ENCODE data around the gene ZNF565. TPM values are rescaled to one million over a fixed set of nuclear protein-coding genes. Genes with fewer than 3 reads are reported as not detected.
A peak's percentile ranks its signal among the peaks of the same experiment; 100 is the strongest.

ZNF565 gene
- total RNA-seq (2016; rRNA removed; fragmentation: Illumina TruSeq; extraction: Trizol) = 5.2 and 6.0 TPM in 2 replicates
- 2.6 and 3.3 TPM in 2 replicates for total RNA-seq (2016; cell fraction: cytosol; rRNA removed; fragmentation: Illumina TruSeq; extraction: Trizol; ENCODE audit: low read depth)
- total RNA-seq (2016; cell fraction: insoluble cytoplasmic fraction; rRNA removed; fragmentation: Illumina TruSeq; extraction: Trizol) = 5.1 and 5.7 TPM in 2 replicates
- 3.8 and 4.2 TPM in 2 replicates for total RNA-seq (2016; cell fraction: membrane; rRNA removed; fragmentation: Illumina TruSeq; extraction: Trizol)
- total RNA-seq (2016; cell fraction: nucleus; rRNA removed; fragmentation: Illumina TruSeq; extraction: Trizol) = 3.8 and 5.4 TPM in 2 replicates
- polyA plus RNA-seq (2011; rRNA removed) = 1.8 and 2.1 TPM in 2 replicates
- polyA plus RNA-seq (2011; cell fraction: cytosol; rRNA removed) = 0.95 and 1.4 TPM in 2 replicates
- 2.5 and 3.3 TPM in 2 replicates for polyA plus RNA-seq (2011; cell fraction: nucleus; rRNA removed)
- 2.3 and 2.4 TPM in 2 replicates for polyA plus RNA-seq (2012)
- 0.63 and 0.91 TPM in 2 replicates for polyA plus RNA-seq (2016; cell fraction: cytosol; fragmentation: Illumina TruSeq; extraction: Trizol; ENCODE audit: low read depth)
- polyA plus RNA-seq (2016; cell fraction: insoluble cytoplasmic fraction; fragmentation: Illumina TruSeq; extraction: Trizol; ENCODE audit: low read depth) = 3.6 and 3.8 TPM in 2 replicates
- 1.5 and 1.6 TPM in 2 replicates for polyA plus RNA-seq (2016; cell fraction: membrane; fragmentation: Illumina TruSeq; extraction: Trizol; ENCODE audit: low read depth)
- 4.5 and 4.8 TPM in 2 replicates for polyA plus RNA-seq (2016; cell fraction: nucleus; fragmentation: Illumina TruSeq; extraction: Trizol; ENCODE audit: insufficient read depth, low read depth)
- polyA minus RNA-seq (2011; rRNA and poly(A)+ RNA removed; ENCODE audit: low replicate concordance) = 2.0 and 2.7 TPM in 2 replicates
- 1.2 and 2.2 TPM in 2 replicates for polyA minus RNA-seq (2011; cell fraction: cytosol; rRNA and poly(A)+ RNA removed)
- polyA minus RNA-seq (2011; cell fraction: nucleus; rRNA and poly(A)+ RNA removed) = 5.4 and 7.6 TPM in 2 replicates
- percentile 39 among the genes with signal in this experiment for Bru-seq, nascent RNA
- BruChase-seq, experiment 1, labeled RNA remaining after a 6-hour chase = percentile 37 among the genes with signal in this experiment
- BruChase-seq, experiment 2, labeled RNA remaining after a 2-hour chase = percentile 38 among the genes with signal in this experiment
- long read RNA-seq, experiment 1, partial matches to known transcripts = 0 of 2 reads
- long read RNA-seq, experiment 1, other reads (novel, unspliced or antisense) = 0 of 2 reads
- long read RNA-seq, experiment 2 = 0 reads

DNA sequence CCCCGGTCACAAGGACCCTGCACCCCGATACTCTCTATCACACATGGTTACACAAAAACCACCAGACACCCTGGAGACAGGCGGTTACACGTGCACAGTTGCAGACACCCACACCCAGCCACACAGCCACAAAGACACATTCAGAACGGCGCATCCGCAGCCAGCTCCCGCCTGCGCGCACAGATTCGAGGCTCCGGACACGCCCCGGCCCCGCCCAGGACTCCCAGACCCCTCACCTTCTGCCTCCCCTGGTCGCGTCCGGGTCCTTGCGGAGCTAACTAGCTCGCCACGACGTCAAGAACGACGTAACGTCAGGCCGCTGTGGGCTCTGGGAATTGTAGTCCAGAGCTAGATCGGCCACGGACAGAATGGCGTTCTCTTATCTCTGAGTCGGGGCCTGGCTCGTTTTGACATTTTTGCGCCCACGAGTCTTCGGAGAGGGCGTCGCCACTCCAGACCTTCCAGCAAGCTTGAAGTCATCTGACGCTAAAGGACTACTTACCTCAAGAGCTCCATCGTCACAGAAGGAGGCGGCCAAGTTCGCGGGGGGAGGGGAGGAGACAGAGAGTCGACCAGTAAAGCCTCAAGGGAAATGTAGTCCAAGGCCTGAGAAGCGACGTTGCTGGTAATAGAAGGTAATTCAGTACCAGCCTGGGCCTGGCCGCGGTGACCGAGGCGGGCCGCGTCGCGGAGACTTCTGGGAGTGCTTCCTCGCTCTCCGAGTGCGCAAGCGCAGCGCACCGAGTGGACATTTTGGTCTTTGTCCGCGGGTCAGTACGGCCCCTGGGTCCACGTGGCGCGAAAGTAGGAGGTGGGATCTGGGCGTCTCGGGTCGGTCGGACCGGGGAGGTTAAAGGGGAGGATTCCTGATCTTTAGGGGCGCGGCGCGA is at the start of gene ZNF565, which contains the start of gene ZNF146:
Gene ZNF565, minus strand, starts transcription at position 280 of the 890 bp plus-strand sequence. CDS start 12,680 bp downstream, outside the sequence.
Gene ZNF146, plus strand, starts transcription at position 721 of the 890 bp plus-strand sequence. CDS start 21,335 bp downstream, outside the sequence.
- H3K36me3 ChIP-seq (replicated peaks in 1 of 2; ENCODE audit: control insufficient read depth in 1 of 2, insufficient read depth in 2 of 2, low read length in 2 of 2) = peaks cover 0 to 4% of the 10 kb centered on the region in 2 experiments; a peak in 1 of 5 replicates
- peak within 1 kb of the TSS; percentile 95 for H2AFZ ChIP-seq (ENCODE audit: low read length)
- WGBS (ENCODE audit: low lambda C conversion rate) = 0% methylated on average over 32 of the region's 73 CpGs
- H3K27ac ChIP-seq (ENCODE audit: extremely low read length, insufficient read depth, low read length) = peak within 1 kb of the TSS; percentile 98
- H3K4me3 ChIP-seq (replicated peaks in 1 of 3; ENCODE audit: insufficient read depth in 1 of 3, low read depth in 2 of 3, low read length in 3 of 3) = peak within 1 kb of the TSS; percentile 78 to 97 (median 80)
- ChIA-PET CTCF (ENCODE audit: low intra/inter-chr PET ratio, low total read pairs) (no interaction called here), POLR2A (interaction anchor here (0.7 to 2.3 kb wide), 17 partner anchors 9 to 1565 kb away, joined by 3 to 33 read pairs (median 6); partner anchors contain the start of genes CAPNS1, POLR2I, TBCB and ZFP14)
- intact Hi-C loops (cut with micrococcal nuclease; ENCODE audit: unreplicated experiment) = loop anchor here (1.0 to 5.0 kb wide), 2 partner anchors 275 to 863 kb away; partner anchors contain the start of genes ZNF420 and ZNF566
- peak; percentile 96 for ATAC-seq
- peaks cover 4% of the 10 kb centered on the region for H4K20me1 ChIP-seq (ENCODE audit: insufficient read depth, low read length)
- peak within 1 kb of the TSS; percentile 99 for H3K9ac ChIP-seq (ENCODE audit: insufficient read depth, low read depth, low read length)
- peak; percentile 98 for DNase-seq (ENCODE audit: low spot score)
- peaks cover 41% of the 10 kb centered on the region for H3K4me1 ChIP-seq (ENCODE audit: insufficient read depth, low read length)
- H3K9me3 ChIP-seq (ENCODE audit: low read length) = no peaks in the 10 kb centered on the region
- peak within 1 kb of the TSS; percentile 97 for H3K4me2 ChIP-seq (ENCODE audit: low read depth, low read length)
- in situ Hi-C loops (cut with HindIII; ENCODE audit: extremely low pct_ligation_motif_present, low pct_unique_long_range_greater_than_20kb) = no loop called here
- peaks cover 0 to 3% of the 10 kb centered on the region in 2 experiments; a peak in 1 of 5 replicates for H3K27me3 ChIP-seq (ENCODE audit: control insufficient read depth in 1 of 2, insufficient read depth in 2 of 2, low read length in 2 of 2)
- FAIRE-seq = peak; percentile 91
- H3K79me2 ChIP-seq (ENCODE audit: insufficient read depth, low read length) = peaks cover 47% of the 10 kb centered on the region
- BruUV-seq (replicated peaks) = no TSS peak
- peak; percentile 86; the same call in 1 of the 2 replicates for TF ChIP-seq KDM5A (IDR thresholded peaks at IDR 0.05; ENCODE audit: borderline replicate concordance, low read length)
- TF ChIP-seq, protein P1, sequence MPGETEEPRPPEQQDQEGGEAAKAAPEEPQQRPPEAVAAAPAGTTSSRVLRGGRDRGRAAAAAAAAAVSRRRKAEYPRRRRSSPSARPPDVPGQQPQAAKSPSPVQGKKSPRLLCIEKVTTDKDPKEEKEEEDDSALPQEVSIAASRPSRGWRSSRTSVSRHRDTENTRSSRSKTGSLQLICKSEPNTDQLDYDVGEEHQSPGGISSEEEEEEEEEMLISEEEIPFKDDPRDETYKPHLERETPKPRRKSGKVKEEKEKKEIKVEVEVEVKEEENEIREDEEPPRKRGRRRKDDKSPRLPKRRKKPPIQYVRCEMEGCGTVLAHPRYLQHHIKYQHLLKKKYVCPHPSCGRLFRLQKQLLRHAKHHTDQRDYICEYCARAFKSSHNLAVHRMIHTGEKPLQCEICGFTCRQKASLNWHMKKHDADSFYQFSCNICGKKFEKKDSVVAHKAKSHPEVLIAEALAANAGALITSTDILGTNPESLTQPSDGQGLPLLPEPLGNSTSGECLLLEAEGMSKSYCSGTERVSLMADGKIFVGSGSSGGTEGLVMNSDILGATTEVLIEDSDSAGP (CRISPR knock-in tag; IDR thresholded peaks at IDR 0.05; ENCODE audit: borderline replicate concordance) = peak; percentile 91
- peak; percentile 50 for TF ChIP-seq XRCC5 (optimal IDR thresholded peaks at IDR 0.05; ENCODE audit: low read length)
- no peak for TF ChIP-seq ZNF207 (IDR thresholded peaks at IDR 0.05; ENCODE audit: borderline replicate concordance)
- TF ChIP-seq, protein P2, sequence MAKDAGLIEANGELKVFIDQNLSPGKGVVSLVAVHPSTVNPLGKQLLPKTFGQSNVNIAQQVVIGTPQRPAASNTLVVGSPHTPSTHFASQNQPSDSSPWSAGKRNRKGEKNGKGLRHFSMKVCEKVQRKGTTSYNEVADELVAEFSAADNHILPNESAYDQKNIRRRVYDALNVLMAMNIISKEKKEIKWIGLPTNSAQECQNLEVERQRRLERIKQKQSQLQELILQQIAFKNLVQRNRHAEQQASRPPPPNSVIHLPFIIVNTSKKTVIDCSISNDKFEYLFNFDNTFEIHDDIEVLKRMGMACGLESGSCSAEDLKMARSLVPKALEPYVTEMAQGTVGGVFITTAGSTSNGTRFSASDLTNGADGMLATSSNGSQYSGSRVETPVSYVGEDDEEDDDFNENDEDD (CRISPR knock-in tag; IDR thresholded peaks at IDR 0.05; ENCODE audit: borderline replicate concordance) = peak; percentile 87
- no peak for TF ChIP-seq SCMH1 (CRISPR knock-in tag; IDR thresholded peaks at IDR 0.05; ENCODE audit: borderline replicate concordance)
- TF ChIP-seq, protein P3, sequence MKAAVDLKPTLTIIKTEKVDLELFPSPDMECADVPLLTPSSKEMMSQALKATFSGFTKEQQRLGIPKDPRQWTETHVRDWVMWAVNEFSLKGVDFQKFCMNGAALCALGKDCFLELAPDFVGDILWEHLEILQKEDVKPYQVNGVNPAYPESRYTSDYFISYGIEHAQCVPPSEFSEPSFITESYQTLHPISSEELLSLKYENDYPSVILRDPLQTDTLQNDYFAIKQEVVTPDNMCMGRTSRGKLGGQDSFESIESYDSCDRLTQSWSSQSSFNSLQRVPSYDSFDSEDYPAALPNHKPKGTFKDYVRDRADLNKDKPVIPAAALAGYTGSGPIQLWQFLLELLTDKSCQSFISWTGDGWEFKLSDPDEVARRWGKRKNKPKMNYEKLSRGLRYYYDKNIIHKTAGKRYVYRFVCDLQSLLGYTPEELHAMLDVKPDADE (CRISPR knock-in tag; IDR thresholded peaks at IDR 0.05) = no peak; the same call in 1 of the 2 replicates
- 0 out of 2 replicates have a peak, but pooled peaks have one; percentile 54 for TF ChIP-seq ZNF775 (CRISPR knock-in tag; IDR thresholded peaks at IDR 0.05; ENCODE audit: borderline replicate concordance)
- peak; percentile 72 for TF ChIP-seq KDM2A (CRISPR knock-in tag; IDR thresholded peaks at IDR 0.05; ENCODE audit: borderline replicate concordance, low read depth)
- TF ChIP-seq GPN1 (CRISPR knock-in tag; IDR thresholded peaks at IDR 0.05; ENCODE audit: borderline replicate concordance) = no peak
- peak; percentile 20; the same call in 1 of the 2 replicates for TF ChIP-seq ZNF713 (CRISPR knock-in tag; IDR thresholded peaks at IDR 0.05)

All from HepG2 (cell line).